ENCODE measurements around the gene CCR3.

The CCR3 gene

GRCh38 chr3:46200211-46200610 is 42.0 kb upstream of the CCR3 start:
- no peaks in the 10 kb centered on the region; the same call in 1 of the 2 replicates for H3K36me3 ChIP-seq (ENCODE audit: control insufficient read depth, insufficient read depth, low read length)
- no peak for TF ChIP-seq CTCF (IDR thresholded peaks at IDR 0.05; ENCODE audit: insufficient read depth, low read length, poor library complexity, severe bottlenecking)
- no peak for DNase-seq (ENCODE audit: extremely low read depth, insufficient read length)
- no peak overlapping the region for H3K4me3 ChIP-seq (replicated peaks; ENCODE audit: low read depth, low read length)
- H3K27me3 ChIP-seq (replicated peaks; ENCODE audit: control insufficient read depth, insufficient read depth, low read length): no peaks in the 10 kb centered on the region

GRCh38 chr3:46200790-46201189 is 41.5 kb upstream of the CCR3 start:
- H3K36me3 ChIP-seq (ENCODE audit: control insufficient read depth, insufficient read depth, low read length): no peaks in the 10 kb centered on the region; the same call in 1 of the 2 replicates
- no peak for TF ChIP-seq CTCF (IDR thresholded peaks at IDR 0.05; ENCODE audit: insufficient read depth, low read length, poor library complexity, severe bottlenecking)
- no peak for DNase-seq (ENCODE audit: extremely low read depth, insufficient read length)
- no peaks in the 10 kb centered on the region for H3K27me3 ChIP-seq (replicated peaks; ENCODE audit: control insufficient read depth, insufficient read depth, low read length)
- no peak overlapping the region for H3K4me3 ChIP-seq (replicated peaks; ENCODE audit: low read depth, low read length)

- no peak for TF ChIP-seq CTCF (IDR thresholded peaks at IDR 0.05; ENCODE audit: insufficient read depth, low read length, poor library complexity, severe bottlenecking)
- Histone ChIP-seq H3K36me3 (ENCODE audit: control insufficient read depth, insufficient read depth, low read length) (no peaks in the 10 kb centered on the region; the same call in 1 of the 2 replicates), H3K27me3 (replicated peaks; ENCODE audit: control insufficient read depth, insufficient read depth, low read length) (no peaks in the 10 kb centered on the region), H3K4me3 (replicated peaks; ENCODE audit: low read depth, low read length) (no peak overlapping the region)
- DNase-seq (ENCODE audit: extremely low read depth, insufficient read length): no peak
Measured at GRCh38 chr3:46202535-46202934, 39.7 kb upstream of the CCR3 start.

- Histone ChIP-seq H3K4me3 (replicated peaks; ENCODE audit: low read depth, low read length) (no peak overlapping the region), H3K36me3 (ENCODE audit: control insufficient read depth, insufficient read depth, low read length) (no peaks in the 10 kb centered on the region; the same call in 1 of the 2 replicates), H3K27me3 (replicated peaks; ENCODE audit: control insufficient read depth, insufficient read depth, low read length) (no peaks in the 10 kb centered on the region)
- TF ChIP-seq CTCF (IDR thresholded peaks at IDR 0.05; ENCODE audit: insufficient read depth, low read length, poor library complexity, severe bottlenecking): no peak
- DNase-seq (ENCODE audit: extremely low read depth, insufficient read length): no peak
Measured at GRCh38 chr3:46203681-46204080, 38.6 kb upstream of the CCR3 start.

GRCh38 chr3:46205286-46205960 is 36.8 kb upstream of the CCR3 start:
- H3K27me3 ChIP-seq (replicated peaks; ENCODE audit: control insufficient read depth, insufficient read depth, low read length): no peaks in the 10 kb centered on the region; the same call in 1 of the 2 replicates

More at GRCh38 chr3:46205286-46205960, 36.8 kb upstream of the CCR3 start:
- Histone ChIP-seq H3K4me3 (replicated peaks; ENCODE audit: low read depth, low read length) (no peak overlapping the region), H3K36me3 (ENCODE audit: control insufficient read depth, insufficient read depth, low read length) (no peaks in the 10 kb centered on the region; the same call in 1 of the 2 replicates)
- DNase-seq (ENCODE audit: extremely low read depth, insufficient read length): no peak
- TF ChIP-seq CTCF (IDR thresholded peaks at IDR 0.05; ENCODE audit: insufficient read depth, low read length, poor library complexity, severe bottlenecking): no peak

All from GM06990 (cell line).